ENCODE data around the gene APBB2.

DNA sequence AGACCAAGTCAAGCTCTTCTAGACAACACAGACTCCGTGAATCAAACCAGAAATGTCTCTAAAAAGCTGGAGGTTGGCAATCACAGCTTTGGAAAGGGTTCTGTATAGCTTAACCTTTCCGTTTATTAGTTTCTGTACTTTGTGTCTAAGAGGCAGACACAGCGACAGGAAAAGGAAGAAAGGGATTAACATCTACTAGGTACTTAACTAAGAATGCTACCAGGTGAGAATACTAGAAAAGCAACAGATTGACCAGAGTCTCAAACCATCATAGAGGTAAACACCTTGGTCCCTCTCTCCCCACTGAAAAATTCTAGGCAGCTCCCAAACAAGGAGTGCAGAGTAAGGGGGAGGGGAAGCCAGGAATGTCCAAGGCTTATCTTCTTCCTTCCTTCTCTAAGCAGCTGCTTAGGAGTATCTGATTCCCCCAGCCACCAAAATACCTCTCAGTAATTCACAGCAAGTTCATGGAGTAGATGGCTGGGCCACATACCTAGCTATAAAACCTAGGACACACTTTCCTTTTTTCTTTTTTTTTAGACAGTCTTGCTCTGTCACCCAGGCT is 80.8 kb downstream of the APBB2 start:
- TF ChIP-seq CTCF (IDR thresholded peaks at IDR 0.05; ENCODE audit: low read length) = no peak
- no peak for TF ChIP-seq EZH2 (IDR thresholded peaks at IDR 0.05; ENCODE audit: borderline replicate concordance, low read length)

All from OCI-LY1 (cell line).